AG04450 (cell line): ENCODE results near the gene CGB2. TPM values are rescaled to one million over a fixed set of nuclear protein-coding genes. Genes with fewer than 3 reads are reported as not detected.
A peak's percentile ranks its signal among the peaks of the same experiment; 100 is the strongest.

ENCODE experiments used
- CTCF ChIA-PET: fragments of 300-600, 350-600 bp; formaldehyde crosslinking; extraction: SDS; loops from one replicate; lab custom pipeline; 2022; ENCODE audit warnings: antibody characterized with exemption, inconsistent platforms; lab: Charles Lee
- POLR2A ChIA-PET: fragments of 350-600 bp; formaldehyde crosslinking; extraction: SDS; loops from one replicate; lab custom pipeline; 2021; ENCODE audit warnings: antibody characterized with exemption, inconsistent platforms; lab: Yijun Ruan, JAX
- DNase-seq: peaks from one replicate; pipeline ENCODE4 v3.0.0-alpha.2; 2011; ENCODE audit warnings: low read depth, low spot score
- H3K27ac ChIP-seq: one replicate; pipeline ENCODE4 v1.5.1; 2012; ENCODE audit warnings: low read depth, low read length, control low read depth
- H3K27me3 ChIP-seq: one replicate; pipeline ENCODE4 v1.6.0; 2012; ENCODE audit warnings: low read length; ENCODE audit not compliant: control insufficient read depth, insufficient read depth
- H3K4me3 ChIP-seq: 2 replicates; pipeline ENCODE4 v1.5.1; 2011; ENCODE audit warnings: mild to moderate bottlenecking, low read depth, low read length, control low read depth
- H3K9me3 ChIP-seq: 2 replicates; pipeline ENCODE4 v1.5.1; 2012; ENCODE audit warnings: low read length; ENCODE audit not compliant: control insufficient read depth, insufficient read depth
- CTCF ChIP-seq: IDR thresholded peaks from 2 replicates; pipeline ENCODE4 v1.5.1; 2011; ENCODE audit warnings: low read depth, low read length, control low read depth, inconsistent platforms
- polyA plus RNA-seq: library from polyadenylated mRNA; depleted of rRNA; stranded (reverse); fragments of >200 nt; gene quantifications from 2 replicates; pipeline ENCODE4 v1.2.3, GENCODE V29; 2011

Gene CGB2
- polyA plus RNA-seq, 1 experiment, result not detected

- no peak for DNase-seq
- ChIA-PET CTCF (interaction anchor here (1.7 kb wide), 1 partner anchor 34 kb away, joined by 15 read pairs; no protein-coding TSS in a partner anchor), POLR2A (interaction anchor here (0.6 kb wide), 1 partner anchor 8 kb away, joined by 3 read pairs; no protein-coding TSS in a partner anchor)
- no peak overlapping the region for H3K27ac ChIP-seq
- H3K4me3 ChIP-seq, result peak overlapping the region; percentile 45
- peaks cover 26% of the 10 kb centered on the region for H3K27me3 ChIP-seq
- no peak for TF ChIP-seq CTCF
- H3K9me3 ChIP-seq, result peaks cover 3% of the 10 kb centered on the region; the same call in 1 of the 2 replicates
Measured at GRCh38 chr19:49064029-49064629, 32.4 kb downstream of the CGB2 start.

DNA sequence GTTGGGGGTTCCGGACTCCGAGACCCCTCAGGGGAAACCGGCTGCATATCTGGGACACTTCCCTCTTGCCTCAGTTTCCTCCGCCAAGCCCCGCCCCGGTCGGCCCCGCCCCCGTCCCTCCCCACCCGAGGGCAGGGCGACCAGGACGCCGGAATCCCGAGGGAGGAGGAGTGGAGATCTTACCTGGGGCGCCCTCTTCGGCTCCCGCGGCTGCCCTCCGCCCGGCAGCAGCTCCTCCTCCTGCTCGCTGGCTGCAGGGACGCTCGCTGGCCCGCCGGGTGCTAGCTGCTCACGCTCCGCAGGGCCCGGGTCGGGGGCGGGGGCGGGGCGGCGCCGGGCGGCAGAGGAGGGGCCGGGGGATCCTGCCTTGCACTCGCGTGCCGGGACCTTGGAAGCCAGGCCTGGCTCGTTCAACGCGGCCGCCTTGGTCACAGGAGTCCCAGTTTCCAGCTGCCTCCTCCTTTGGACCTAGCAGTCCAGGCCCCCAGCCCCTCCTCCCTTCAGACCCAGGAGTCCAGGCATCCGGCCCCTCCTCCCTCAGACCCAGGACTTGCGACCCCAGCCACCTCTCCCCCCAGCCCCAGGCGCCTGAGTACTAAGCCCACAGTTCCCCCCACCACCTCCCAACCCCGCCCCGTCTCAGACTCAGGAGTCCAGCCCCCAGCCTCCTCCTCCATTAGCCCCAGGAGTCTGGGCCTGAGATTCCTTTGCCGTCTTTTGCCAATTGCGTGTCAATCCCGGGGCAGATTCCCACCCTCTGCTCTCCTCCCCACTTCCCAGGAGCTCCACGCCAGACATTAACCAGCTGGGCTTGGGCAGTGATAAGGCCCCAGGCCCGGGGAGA lies 33.3 kb downstream of the CGB2 start, which contains the start of gene NTF4:
Gene NTF4 (minus strand): TSS at position 51 of the 844 bp plus-strand sequence. CDS start 2,821 bp downstream, outside the sequence.
- POLR2A ChIA-PET, result interaction anchor here (0.5 to 0.7 kb wide), 3 partner anchors 9 to 101 kb away, joined by 3 to 4 read pairs (median 3); no protein-coding TSS in a partner anchor

DNA sequence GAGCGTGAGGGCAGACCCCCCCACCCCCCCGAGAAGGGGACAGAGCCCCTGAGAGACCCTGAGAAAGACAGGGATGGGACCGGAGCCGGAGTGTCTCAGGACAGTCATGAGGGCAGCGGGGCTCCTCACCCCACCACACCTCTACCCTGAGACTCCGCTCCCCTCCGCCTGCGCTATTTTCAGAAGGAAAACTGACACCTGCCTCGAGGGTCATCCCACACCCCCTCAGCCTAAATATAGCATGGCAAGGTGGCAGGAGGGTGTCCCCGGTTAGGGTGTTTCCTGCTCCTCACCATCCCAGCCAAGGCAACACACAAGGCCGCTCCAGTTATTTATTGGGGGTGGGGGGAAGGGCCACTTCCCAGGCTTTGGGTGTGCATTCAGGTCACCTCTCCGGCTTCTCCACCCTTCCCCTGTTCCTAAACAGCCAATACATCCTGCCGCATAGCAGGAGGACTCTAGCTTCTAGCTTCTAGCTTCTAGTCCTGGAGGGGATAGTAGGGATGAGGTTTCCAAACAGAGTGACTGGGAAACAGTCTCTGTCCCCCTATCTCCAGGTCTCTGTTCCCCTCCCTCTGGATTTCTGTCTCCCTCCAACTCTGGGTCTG lies 34.3 kb downstream of the CGB2 start:
- TF ChIP-seq CTCF, result no peak
- Histone ChIP-seq H3K27me3 (peaks cover 29% of the 10 kb centered on the region), H3K9me3 (peaks cover 15% of the 10 kb centered on the region), H3K4me3 (no peak overlapping the region), H3K27ac (no peak overlapping the region)
- ChIA-PET CTCF (interaction anchor here (1.7 kb wide), 1 partner anchor 32 kb away, joined by 15 read pairs; no protein-coding TSS in a partner anchor), POLR2A (interaction anchor here (0.7 kb wide), 1 partner anchor 102 kb away, joined by 4 read pairs; no protein-coding TSS in a partner anchor)
- no peak for DNase-seq

More for the DNA sequence above, 33.3 kb downstream of the CGB2 start, which contains the start of gene NTF4:
- TF ChIP-seq CTCF, result no peak
- CTCF ChIA-PET, result interaction anchor here (1.7 kb wide), 1 partner anchor 33 kb away, joined by 15 read pairs; no protein-coding TSS in a partner anchor
- H3K4me3 ChIP-seq, result peak within 1 kb of the TSS; percentile 45
- H3K27ac ChIP-seq, result no peak within 1 kb of the TSS
- H3K27me3 ChIP-seq, result peaks cover 26% of the 10 kb centered on the region
- H3K9me3 ChIP-seq, result peaks cover 5% of the 10 kb centered on the region
- DNase-seq, result no peak

DNA sequence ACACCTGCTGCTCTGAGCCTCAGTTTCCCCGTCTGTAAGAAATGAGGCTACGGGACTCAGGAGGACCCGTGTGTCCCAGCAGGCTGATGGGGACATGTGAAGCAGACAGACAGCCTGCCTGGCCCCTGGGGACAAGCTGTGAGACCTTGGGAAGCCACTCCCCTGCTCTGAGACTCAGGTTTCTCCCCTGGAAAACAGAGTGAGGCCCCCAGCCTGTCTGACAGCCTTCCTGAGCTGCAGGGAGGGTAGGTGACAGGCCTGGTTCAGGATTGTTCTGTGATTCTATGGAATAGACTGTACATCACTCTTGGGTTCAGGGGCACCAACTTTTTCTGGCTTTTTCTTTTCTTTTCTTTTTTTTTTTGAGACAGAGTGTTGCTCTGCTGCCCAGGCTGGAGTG lies 35.9 kb downstream of the CGB2 start:
- CTCF ChIA-PET, result no interaction called here
- Histone ChIP-seq H3K4me3 (no peak overlapping the region), H3K9me3 (peaks cover 23% of the 10 kb centered on the region), H3K27me3 (peaks cover 37% of the 10 kb centered on the region), H3K27ac (no peak overlapping the region)
- no peak for DNase-seq
- TF ChIP-seq CTCF, result no peak
- POLR2A ChIA-PET, result interaction anchor here (0.6 kb wide), 1 partner anchor 75 kb away, joined by 3 read pairs; the partner anchor contains the start of gene GYS1
